Hepatocyte (in vitro differentiated cells): ENCODE data around the gene CLCN4.

Source experiments
- EZH2 ChIP-seq: fragments of 200-600 bp; sonication (generic); IDR thresholded peaks from 2 replicates; pipeline ENCODE4 v1.6.1; 2016; ENCODE audit warnings: antibody characterized with exemption, mild to moderate bottlenecking, borderline replicate concordance
- TF ChIP-seq, protein P1 (sequence below): fragments of 200-600 bp; sonication (generic); IDR thresholded peaks from 2 replicates; pipeline ENCODE4 v1.5.1; 2016; ENCODE audit warnings: antibody characterized with exemption, mild to moderate bottlenecking; ENCODE audit not compliant: poor library complexity

GRCh38 chrX:10159145-10159468, 2.3 kb downstream of the CLCN4 start:
- TF ChIP-seq, protein P1, sequence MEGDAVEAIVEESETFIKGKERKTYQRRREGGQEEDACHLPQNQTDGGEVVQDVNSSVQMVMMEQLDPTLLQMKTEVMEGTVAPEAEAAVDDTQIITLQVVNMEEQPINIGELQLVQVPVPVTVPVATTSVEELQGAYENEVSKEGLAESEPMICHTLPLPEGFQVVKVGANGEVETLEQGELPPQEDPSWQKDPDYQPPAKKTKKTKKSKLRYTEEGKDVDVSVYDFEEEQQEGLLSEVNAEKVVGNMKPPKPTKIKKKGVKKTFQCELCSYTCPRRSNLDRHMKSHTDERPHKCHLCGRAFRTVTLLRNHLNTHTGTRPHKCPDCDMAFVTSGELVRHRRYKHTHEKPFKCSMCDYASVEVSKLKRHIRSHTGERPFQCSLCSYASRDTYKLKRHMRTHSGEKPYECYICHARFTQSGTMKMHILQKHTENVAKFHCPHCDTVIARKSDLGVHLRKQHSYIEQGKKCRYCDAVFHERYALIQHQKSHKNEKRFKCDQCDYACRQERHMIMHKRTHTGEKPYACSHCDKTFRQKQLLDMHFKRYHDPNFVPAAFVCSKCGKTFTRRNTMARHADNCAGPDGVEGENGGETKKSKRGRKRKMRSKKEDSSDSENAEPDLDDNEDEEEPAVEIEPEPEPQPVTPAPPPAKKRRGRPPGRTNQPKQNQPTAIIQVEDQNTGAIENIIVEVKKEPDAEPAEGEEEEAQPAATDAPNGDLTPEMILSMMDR, result no peak
- TF ChIP-seq EZH2, result no peak
